H9 (cell line): Measurements from ENCODE around the gene LRIT1. TPM values are rescaled to one million over a fixed set of nuclear protein-coding genes. Genes with fewer than 3 reads are reported as not detected.

Source experiments
- DNase-seq: peaks from one replicate; pipeline ENCODE4 v3.0.0-alpha.2; 2017
- H2AFZ ChIP-seq: one replicate; pipeline ENCODE4 v1.6.1; 2013; ENCODE audit warnings: mild to moderate bottlenecking, low read length, control low read depth, moderate library complexity
- H2AK5ac ChIP-seq: 2 replicates; pipeline ENCODE4 v1.6.1; 2013; ENCODE audit warnings: low read length, control low read depth, mixed read lengths; ENCODE audit not compliant: insufficient read length
- H2BK120ac ChIP-seq: one replicate; pipeline ENCODE4 v1.6.1; 2013; ENCODE audit warnings: low read depth, mild to moderate bottlenecking, low read length, control low read depth, inconsistent platforms; ENCODE audit not compliant: poor library complexity, severe bottlenecking
- H2BK12ac ChIP-seq: 2 replicates; pipeline ENCODE4 v1.6.1; 2013; ENCODE audit warnings: low read length, control low read depth, mixed read lengths, low read depth; ENCODE audit not compliant: insufficient read length
- H2BK15ac ChIP-seq: 2 replicates; pipeline ENCODE4 v1.6.1; 2013; ENCODE audit warnings: low read depth, low read length, control low read depth
- H2BK20ac ChIP-seq: one replicate; pipeline ENCODE4 v1.6.1; 2013; ENCODE audit warnings: low read depth, mild to moderate bottlenecking, low read length, control low read depth, inconsistent platforms; ENCODE audit not compliant: poor library complexity, severe bottlenecking
- H2BK5ac ChIP-seq: 2 replicates; pipeline ENCODE4 v1.6.1; 2013; ENCODE audit warnings: low read length, control low read depth, mixed read lengths; ENCODE audit not compliant: insufficient read length
- H3K14ac ChIP-seq: 2 replicates; pipeline ENCODE4 v1.6.1; 2013; ENCODE audit warnings: low read length, control low read depth; ENCODE audit not compliant: insufficient read depth
- H3K18ac ChIP-seq: 2 replicates; pipeline ENCODE4 v1.6.1; 2013; ENCODE audit warnings: low read depth, mild to moderate bottlenecking, mixed read lengths, low read length, control low read depth; ENCODE audit not compliant: insufficient read length
- H3K23ac ChIP-seq: 2 replicates; pipeline ENCODE4 v1.6.1; 2013; ENCODE audit warnings: low read length, control low read depth, mixed read lengths, low read depth; ENCODE audit not compliant: insufficient read length
- H3K23me2 ChIP-seq: 2 replicates; pipeline ENCODE4 v1.6.1; 2013; ENCODE audit warnings: low read depth, mild to moderate bottlenecking, mixed read lengths, low read length, control low read depth; ENCODE audit not compliant: insufficient read length, poor library complexity, severe bottlenecking
- H3K27ac ChIP-seq: 2 replicates; pipeline ENCODE4 v1.5.1; 2013; ENCODE audit warnings: low read length, control low read depth, mixed read lengths, low read depth; ENCODE audit not compliant: insufficient read length
- H3K27me3 ChIP-seq: 2 replicates; pipeline ENCODE4 v1.6.1; 2013; ENCODE audit warnings: low read length, control low read depth, inconsistent platforms; ENCODE audit not compliant: insufficient read depth
- H3K4ac ChIP-seq: 2 replicates; pipeline ENCODE4 v1.6.1; 2013; ENCODE audit warnings: low read depth, mild to moderate bottlenecking, control low read depth, inconsistent platforms, low read length, moderate library complexity
- H3K4me1 ChIP-seq: 2 replicates; pipeline ENCODE4 v1.6.1; 2013; ENCODE audit warnings: low read length, control low read depth, inconsistent platforms; ENCODE audit not compliant: insufficient read depth
- H3K4me2 ChIP-seq: 2 replicates; pipeline ENCODE4 v1.6.1; 2013; ENCODE audit warnings: low read length, control low read depth, mixed read lengths; ENCODE audit not compliant: insufficient read length, insufficient read depth
- H3K56ac ChIP-seq: 2 replicates; pipeline ENCODE4 v1.6.1; 2013; ENCODE audit warnings: low read depth, mild to moderate bottlenecking, mixed read lengths, low read length, control low read depth; ENCODE audit not compliant: insufficient read length
- H3K79me1 ChIP-seq: 2 replicates; pipeline ENCODE4 v1.6.1; 2013; ENCODE audit warnings: low read depth, mild to moderate bottlenecking, moderate library complexity, low read length, control low read depth, inconsistent platforms; ENCODE audit not compliant: insufficient read depth, poor library complexity, severe bottlenecking
- H3K79me2 ChIP-seq: 2 replicates; pipeline ENCODE4 v1.6.1; 2013; ENCODE audit warnings: low read length, control low read depth, inconsistent platforms; ENCODE audit not compliant: insufficient read depth
- H3K9ac ChIP-seq: 2 replicates; pipeline ENCODE4 v1.6.1; 2013; ENCODE audit warnings: low read length, control low read depth, mixed read lengths; ENCODE audit not compliant: insufficient read length; ENCODE audit errors: extremely low read depth
- H3K9me3 ChIP-seq: one replicate; pipeline ENCODE4 v1.6.1; 2013; ENCODE audit warnings: low read depth, low read length, inconsistent platforms; ENCODE audit not compliant: control insufficient read depth
- H3T11ph ChIP-seq: one replicate; pipeline ENCODE4 v1.6.1; 2013; ENCODE audit warnings: mild to moderate bottlenecking, low read length, control low read depth, inconsistent platforms
- H4K20me1 ChIP-seq: one replicate; pipeline ENCODE4 v1.6.1; 2013; ENCODE audit not compliant: control insufficient read depth, insufficient read length, insufficient read depth
- H4K5ac ChIP-seq: 2 replicates; pipeline ENCODE4 v1.6.1; 2013; ENCODE audit warnings: low read depth, mild to moderate bottlenecking, mixed read lengths, low read length, control low read depth; ENCODE audit not compliant: insufficient read length
- H4K8ac ChIP-seq: replicated peaks from 2 replicates; pipeline ENCODE4 v1.6.1; 2013; ENCODE audit warnings: low read length, control low read depth, mixed read lengths, low read depth; ENCODE audit not compliant: insufficient read length
- H4K91ac ChIP-seq: 2 replicates; pipeline ENCODE4 v1.6.1; 2013; ENCODE audit warnings: low read depth, mild to moderate bottlenecking, moderate library complexity, mixed read lengths, low read length, control low read depth; ENCODE audit not compliant: insufficient read length
- H3K27ac Mint-ChIP-seq, 3 experiments: 2 replicates in 2 of 3; 3 replicates in 1 of 3; pipeline ENCODE4 v1.8.0; 2020 to 2021; ENCODE audit warnings: mixed read lengths in 3 of 3, mild to moderate bottlenecking in 1 of 3, moderate library complexity in 1 of 3
- H3K27me3 Mint-ChIP-seq: 2 replicates; pipeline ENCODE4 v1.8.0; 2021; ENCODE audit warnings: low read depth, mild to moderate bottlenecking, moderate library complexity, mixed read lengths
- H3K36me3 Mint-ChIP-seq, 3 experiments: 2 replicates in 2 of 3; 3 replicates in 1 of 3; pipeline ENCODE4 v1.8.0; 2020 to 2021; ENCODE audit warnings: low read depth in 3 of 3, mixed read lengths in 3 of 3; ENCODE audit not compliant: insufficient read depth in 1 of 3
- H3K4me1 Mint-ChIP-seq, 2 experiments: 2 replicates each; pipeline ENCODE4 v1.8.0; 2020; ENCODE audit warnings: mixed read lengths in 2 of 2
- H3K4me3 Mint-ChIP-seq, 2 experiments: 2 replicates in 1 of 2; 3 replicates in 1 of 2; pipeline ENCODE4 v1.8.0; 2020 to 2021; ENCODE audit warnings: mild to moderate bottlenecking in 2 of 2, mixed read lengths in 2 of 2, moderate library complexity in 1 of 2
- H3K9me3 Mint-ChIP-seq, 2 experiments: 2 replicates in 1 of 2; 3 replicates in 1 of 2; pipeline ENCODE4 v1.8.0; 2020; ENCODE audit warnings: mild to moderate bottlenecking in 2 of 2, mixed read lengths in 2 of 2, moderate library complexity in 1 of 2
- WGBS: extraction: QIAGEN DNeasy Blood & Tissue Kit; methylation state at CpG from one replicate; pipeline ENCODE4 v1.1.7; 2013; ENCODE audit warnings: missing lambda C conversion rate, low lambda C conversion rate, mixed read lengths; ENCODE audit not compliant: insufficient read length; ENCODE audit errors: extremely low coverage; 5-methylcytosine and 5-hydroxymethylcytosine counted together
- total RNA-seq: library from RNA; stranded (reverse); gene quantifications from 2 replicates; pipeline ENCODE4 v1.2.1, GENCODE V29; 2021
- TF ChIP-seq, protein P1 (sequence below): fragments of 200-600 bp; sonication (generic); conservative IDR thresholded peaks from 3 replicates; pipeline ENCODE4 v1.8.0; 2021; ENCODE audit warnings: antibody characterized with exemption, mild to moderate bottlenecking

The LRIT1 gene
- total RNA-seq, 1 experiment from 2014 or later = not detected

DNA sequence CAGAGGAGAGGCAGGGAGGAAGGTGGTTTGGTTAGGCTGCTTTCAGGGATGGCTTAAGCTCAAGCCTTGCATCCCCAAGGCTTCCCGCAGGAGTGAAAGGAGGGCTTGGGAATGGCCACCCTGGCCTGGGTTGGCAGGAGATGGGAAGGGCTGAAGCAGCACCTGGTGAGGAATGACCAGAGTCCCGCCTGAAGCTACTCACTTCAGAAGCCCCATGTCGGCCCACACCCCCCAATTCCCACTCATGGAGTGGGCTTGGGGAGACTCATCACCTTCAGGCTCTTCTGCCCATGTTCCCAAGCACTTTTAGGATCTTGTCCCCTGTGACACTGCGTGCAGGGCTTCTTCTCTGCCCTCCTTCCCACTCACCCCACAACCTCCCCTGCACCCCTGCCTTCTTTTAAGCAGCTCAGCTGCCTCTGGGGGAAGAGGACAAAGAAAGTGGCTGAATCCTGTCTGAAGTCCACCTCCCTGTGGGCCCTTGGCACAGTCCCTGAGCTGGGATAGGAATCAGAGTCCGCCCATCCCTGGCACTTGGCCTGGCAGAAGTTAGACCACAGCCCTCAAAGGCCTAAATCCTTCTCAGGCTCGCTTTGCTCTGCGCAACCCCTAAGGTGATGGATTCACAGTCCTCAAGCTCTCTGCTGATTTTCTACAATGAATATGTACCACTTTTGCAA, 20.0 kb upstream of the LRIT1 start:
- Histone ChIP-seq H4K8ac (no peak overlapping the region), H4K20me1 (no peaks in the 10 kb centered on the region), H3K27ac (no peak overlapping the region), H3T11ph (no peak overlapping the region), H3K4me1 (no peaks in the 10 kb centered on the region), H3K14ac (no peak overlapping the region), H3K4ac (no peak overlapping the region), H2AK5ac (no peak overlapping the region), H3K79me1 (no peaks in the 10 kb centered on the region), H2BK5ac (no peak overlapping the region), H2BK20ac (no peak overlapping the region), H2BK12ac (no peak overlapping the region), H3K4me2 (no peak overlapping the region), H3K79me2 (no peaks in the 10 kb centered on the region), H2BK120ac (no peak overlapping the region), H3K27me3 (no peaks in the 10 kb centered on the region; the same call in 1 of the 2 replicates), H3K18ac (no peak overlapping the region), H4K91ac (no peak overlapping the region), H3K9me3 (no peaks in the 10 kb centered on the region), H4K5ac (no peak overlapping the region), H3K56ac (no peak overlapping the region), H3K23ac (no peak overlapping the region), H3K23me2 (no peaks in the 10 kb centered on the region), H3K9ac (no peak overlapping the region), H2AFZ (no peak overlapping the region), H2BK15ac (no peak overlapping the region)
- Mint-ChIP-seq H3K9me3 (no peaks in the 10 kb centered on the region), H3K27me3 (peaks cover 14% of the 10 kb centered on the region), H3K36me3 (no peaks in the 10 kb centered on the region; a peak in 1 of 7 replicates), H3K4me1 (peaks cover 11 to 12% of the 10 kb centered on the region in 2 experiments), H3K27ac (no peak overlapping the region; a peak in 1 of 7 replicates), H3K4me3 (no peak overlapping the region)
- WGBS = no CpG with 5 or more reads among the region's 7 CpGs
- DNase-seq = no peak
- TF ChIP-seq, protein P1, sequence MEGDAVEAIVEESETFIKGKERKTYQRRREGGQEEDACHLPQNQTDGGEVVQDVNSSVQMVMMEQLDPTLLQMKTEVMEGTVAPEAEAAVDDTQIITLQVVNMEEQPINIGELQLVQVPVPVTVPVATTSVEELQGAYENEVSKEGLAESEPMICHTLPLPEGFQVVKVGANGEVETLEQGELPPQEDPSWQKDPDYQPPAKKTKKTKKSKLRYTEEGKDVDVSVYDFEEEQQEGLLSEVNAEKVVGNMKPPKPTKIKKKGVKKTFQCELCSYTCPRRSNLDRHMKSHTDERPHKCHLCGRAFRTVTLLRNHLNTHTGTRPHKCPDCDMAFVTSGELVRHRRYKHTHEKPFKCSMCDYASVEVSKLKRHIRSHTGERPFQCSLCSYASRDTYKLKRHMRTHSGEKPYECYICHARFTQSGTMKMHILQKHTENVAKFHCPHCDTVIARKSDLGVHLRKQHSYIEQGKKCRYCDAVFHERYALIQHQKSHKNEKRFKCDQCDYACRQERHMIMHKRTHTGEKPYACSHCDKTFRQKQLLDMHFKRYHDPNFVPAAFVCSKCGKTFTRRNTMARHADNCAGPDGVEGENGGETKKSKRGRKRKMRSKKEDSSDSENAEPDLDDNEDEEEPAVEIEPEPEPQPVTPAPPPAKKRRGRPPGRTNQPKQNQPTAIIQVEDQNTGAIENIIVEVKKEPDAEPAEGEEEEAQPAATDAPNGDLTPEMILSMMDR = no peak
